GM23248 (cell line): Measurements from ENCODE around the gene EGLN1.

Source experiments
- EZH2 ChIP-seq: fragments of 200-600 bp; sonication (generic); IDR thresholded peaks from 2 replicates; pipeline ENCODE4 v1.6.1; 2018; ENCODE audit warnings: antibody characterized with exemption, mild to moderate bottlenecking; ENCODE audit not compliant: insufficient read depth, poor library complexity, severe bottlenecking
- EZH2phosphoT487 ChIP-seq: fragments of 200-600 bp; sonication (generic); IDR thresholded peaks from 2 replicates; pipeline ENCODE4 v1.6.1; 2018; ENCODE audit warnings: antibody characterized with exemption, moderate library complexity, mild to moderate bottlenecking, low read depth; ENCODE audit not compliant: insufficient read depth

DNA sequence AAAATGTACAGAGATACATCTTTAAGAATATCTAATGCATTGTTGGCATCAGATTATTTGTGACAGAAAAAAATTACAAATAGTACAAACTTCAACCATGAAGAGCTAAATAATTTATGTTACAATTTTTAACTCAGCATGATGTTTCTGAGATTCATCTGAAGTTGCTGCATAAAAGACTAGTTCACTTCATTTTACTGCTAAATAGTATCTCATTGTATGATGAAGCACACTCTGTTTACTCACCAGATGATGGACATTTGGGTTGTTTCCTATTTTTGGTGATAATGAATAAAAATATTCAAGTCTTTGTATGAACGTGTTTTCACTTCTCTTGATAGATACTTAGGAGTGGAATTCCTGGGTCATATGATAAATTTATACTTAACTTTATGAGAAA lies 20.6 kb downstream of the EGLN1 start:
- TF ChIP-seq EZH2phosphoT487 (no peak), EZH2 (no peak)
